Adipose tissue (tissue), 3 donors: ENCODE measurements around the gene KBTBD2. TPM values are rescaled to one million over a fixed set of nuclear protein-coding genes. Genes with fewer than 3 reads are reported as not detected.
"Not testable (repeated sequence)": the region's sequence is repeated elsewhere in the genome, so short reads cannot be mapped to it uniquely, and the experiment has no call there.

Source experiments
- H3K27ac ChIP-seq: one replicate; pipeline ENCODE4 v1.5.1; 2013; ENCODE audit warnings: low read depth, low read length
- WGBS, 3 donors: extraction: QIAGEN DNeasy Blood & Tissue Kit; methylation state at CpG; one replicate each; pipeline ENCODE4 v1.1.7; 2013; 5-methylcytosine and 5-hydroxymethylcytosine counted together
- polyA plus RNA-seq, 3 donors: library from polyadenylated mRNA; stranded (reverse); fragments of 200-250 nt; gene quantifications; one replicate each; pipeline ENCODE4 v1.2.3, GENCODE V29; 2013
- donor health status: healthy with polysubstance abuse.
- donor health status: Bipolar disorder and iron deficiency.
- donor health status: healthy.

The KBTBD2 gene
- polyA plus RNA-seq, 3 donors = 6.8 to 26.9 (median 24.4) TPM

- 88 to 95% (median 95%) methylated on average over 6 of the region's 6 CpGs for WGBS, 3 donors
- no peak overlapping the region for H3K27ac ChIP-seq
Measured at GRCh38 chr7:32896564-32897347, 5.2 kb upstream of the KBTBD2 start.

GRCh38 chr7:32894171-32894570 is 2.6 kb upstream of the KBTBD2 start:
- whole genome bisulfite sequencing, 3 donors = 54 to 87% (median 83%) methylated on average over 4 of the region's 4 CpGs
- H3K27ac ChIP-seq = no peak overlapping the region

GRCh38 chr7:32893722-32894121 is 2.2 kb upstream of the KBTBD2 start:
- no peak overlapping the region for H3K27ac ChIP-seq
- 74 to 96% (median 87%) methylated on average over 3 of the region's 3 CpGs for WGBS, 3 donors

GRCh38 chr7:32893207-32893524 is 1.6 kb upstream of the KBTBD2 start:
- H3K27ac ChIP-seq = peak overlapping the region; percentile 76
- 52 to 86% (median 67%) methylated on average over 4 of the region's 4 CpGs for WGBS, 3 donors

- whole genome bisulfite sequencing, 3 donors = 0 to 1% (median 0%) methylated on average over 22 of the region's 22 CpGs
- H3K27ac ChIP-seq = peak overlapping the region; percentile 76
Measured at GRCh38 chr7:32892521-32893206, 1.1 kb upstream of the KBTBD2 start.

- WGBS, 3 donors = 0% methylated on average over 58 to 84 of the region's 85 CpGs
- H3K27ac ChIP-seq = peak overlapping the region; percentile 95
Measured at GRCh38 chr7:32891800-32892520, 400 bp upstream of the KBTBD2 start.

GRCh38 chr7:32890793-32891042 is 842 bp downstream of the KBTBD2 start:
- peak overlapping the region; percentile 95 for H3K27ac ChIP-seq
- WGBS, 3 donors = 0 to 1% (median 0%) methylated on average over 8 of the region's 8 CpGs

GRCh38 chr7:32890010-32890792 is 1.4 kb downstream of the KBTBD2 start:
- 0 to 2% (median 0%) methylated on average over 16 of the region's 16 CpGs for WGBS, 3 donors
- peak overlapping the region; percentile 5 for H3K27ac ChIP-seq

- WGBS, 3 donors = 86 to 89% (median 88%) methylated on average over 6 of the region's 6 CpGs
- H3K27ac ChIP-seq = no peak overlapping the region
Measured at GRCh38 chr7:32888505-32888904, 3.1 kb downstream of the KBTBD2 start.

GRCh38 chr7:32887395-32887794 is 4.2 kb downstream of the KBTBD2 start:
- H3K27ac ChIP-seq = no peak overlapping the region
- 35 to 65% (median 54%) methylated on average over 3 of the region's 3 CpGs for WGBS, 3 donors

GRCh38 chr7:32881074-32881982 is 10.2 kb downstream of the KBTBD2 start:
- no peak overlapping the region for H3K27ac ChIP-seq
- WGBS, 3 donors = 30 to 76% (median 65%) methylated on average over 2 of the region's 2 CpGs

GRCh38 chr7:32879460-32879859 is 12.1 kb downstream of the KBTBD2 start:
- H3K27ac ChIP-seq = no peak overlapping the region
- WGBS, 3 donors = 7 to 36% (median 34%) methylated on average over 2 of the region's 2 CpGs

- not testable (repeated sequence) for H3K27ac ChIP-seq
- 82 to 97% (median 95%) methylated on average over 8 of the region's 8 CpGs for WGBS, 3 donors
Measured at GRCh38 chr7:32878023-32878422, 13.5 kb downstream of the KBTBD2 start.

GRCh38 chr7:32872421-32872820 is 19.1 kb downstream of the KBTBD2 start:
- 91 to 93% (median 91%) methylated on average over 2 of the region's 2 CpGs for WGBS, 3 donors

GRCh38 chr7:32871624-32872371 is 19.8 kb downstream of the KBTBD2 start:
- 62 to 92% (median 92%) methylated on average over 4 of the region's 4 CpGs for WGBS, 3 donors
- H3K27ac ChIP-seq = no peak overlapping the region

More at GRCh38 chr7:32872421-32872820, 19.1 kb downstream of the KBTBD2 start:
- no peak overlapping the region for H3K27ac ChIP-seq

- 89 to 98% (median 92%) methylated on average over 3 of the region's 3 CpGs for WGBS, 3 donors
- no peak overlapping the region for H3K27ac ChIP-seq
Measured at GRCh38 chr7:32870298-32870697, 21.3 kb downstream of the KBTBD2 start.

GRCh38 chr7:32869716-32870115 is 21.8 kb downstream of the KBTBD2 start:
- WGBS, 3 donors = 98 to 100% (median 98%) methylated on average over 7 of the region's 7 CpGs
- H3K27ac ChIP-seq = no peak overlapping the region
